ENCODE data around the gene HOXD11. TPM values are rescaled to one million over a fixed set of nuclear protein-coding genes. Genes with fewer than 3 reads are reported as not detected.
A peak's percentile ranks its signal among the peaks of the same experiment; 100 is the strongest.

The HOXD11 gene
- polyA plus RNA-seq, 1 donor from 2014 or later = not detected

DNA sequence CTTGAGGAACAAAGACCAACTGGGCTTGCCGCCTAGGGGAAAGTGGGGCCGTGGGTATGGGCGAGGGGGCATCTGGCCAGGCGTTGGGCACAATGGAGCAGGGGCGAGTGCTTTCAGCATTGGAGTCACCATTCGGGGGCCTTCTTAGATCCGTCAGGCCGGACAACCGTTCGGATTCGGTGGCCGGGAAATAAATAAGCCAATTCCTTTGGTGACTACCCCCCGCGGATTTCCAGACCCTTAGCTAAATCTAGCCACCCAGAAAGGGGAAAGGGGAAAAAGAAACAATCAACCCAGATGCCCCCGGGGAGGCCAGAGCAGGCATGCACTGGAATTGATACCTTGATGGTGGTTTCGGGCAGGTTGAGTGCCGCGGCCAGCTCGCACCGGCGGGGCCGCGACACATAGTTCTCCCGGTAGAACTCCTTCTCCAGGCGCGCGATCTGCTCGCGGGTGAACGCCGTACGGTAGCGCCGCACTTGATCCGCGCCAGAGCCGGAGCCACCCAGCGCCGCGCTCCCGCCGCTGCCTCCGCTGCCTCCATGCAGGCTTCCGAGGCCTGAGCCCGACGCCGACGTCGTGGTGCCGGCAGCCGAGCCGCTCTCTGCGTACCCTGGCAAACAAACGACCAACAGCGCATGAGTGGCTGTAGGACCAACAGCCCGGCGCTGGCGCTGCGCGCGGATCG is 25.1 kb upstream of the HOXD11 start:
- H3K4me3 ChIP-seq (ENCODE audit: low read length) = no peak overlapping the region

DNA sequence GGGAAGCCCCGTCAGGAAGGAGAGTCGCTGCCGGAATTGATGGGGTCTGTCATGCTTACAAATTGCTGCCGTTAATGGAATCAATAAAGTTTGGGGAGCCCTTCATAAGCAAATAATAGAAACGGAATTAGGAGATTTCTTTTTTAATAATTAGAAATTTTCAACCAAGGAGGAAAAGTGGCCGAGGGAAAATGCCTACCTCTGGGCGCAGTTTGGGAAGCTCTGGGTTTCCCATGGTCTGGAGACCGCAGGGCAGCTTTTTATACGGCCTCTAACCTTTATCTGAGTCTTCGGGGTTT is 24.6 kb upstream of the HOXD11 start:
- no peaks in the 10 kb centered on the region for H3F3A ChIP-seq (ENCODE audit: insufficient read depth, low read length, poor library complexity, severe bottlenecking)
- H2AFZ ChIP-seq (ENCODE audit: low read depth, low read length) = no peak overlapping the region
- no peak overlapping the region for H3K4me3 ChIP-seq (ENCODE audit: low read length)
- no peak overlapping the region for H3K27ac ChIP-seq (ENCODE audit: low read length)
- peaks cover 98% of the 10 kb centered on the region for H3K27me3 ChIP-seq (ENCODE audit: insufficient read depth, low read depth, low read length)
- no peak overlapping the region for H3K9ac ChIP-seq (ENCODE audit: low read length)
- no peaks in the 10 kb centered on the region for H3K9me2 ChIP-seq (ENCODE audit: insufficient read depth, low read length)
- H3K79me2 ChIP-seq (replicated peaks; ENCODE audit: insufficient read depth, low read length) = no peaks in the 10 kb centered on the region
- peaks cover 4% of the 10 kb centered on the region for H3K9me3 ChIP-seq (ENCODE audit: low read length)
- no peaks in the 10 kb centered on the region for H3K36me3 ChIP-seq (ENCODE audit: insufficient read depth, low read length)
- H4K20me1 ChIP-seq (ENCODE audit: insufficient read depth) = no peaks in the 10 kb centered on the region
- H3K4me2 ChIP-seq (ENCODE audit: low read length) = no peak overlapping the region
- no peak for TF ChIP-seq RAD21 (conservative IDR thresholded peaks at IDR 0.05)
- TF ChIP-seq SMC3 (conservative IDR thresholded peaks at IDR 0.05; ENCODE audit: poor library complexity) = no peak
- no peak for TF ChIP-seq EP300 (conservative IDR thresholded peaks at IDR 0.05; ENCODE audit: poor library complexity, severe bottlenecking)
- TF ChIP-seq POLR2AphosphoS5 (IDR thresholded peaks at IDR 0.05) = no peak
- no peak for TF ChIP-seq CTCF (IDR thresholded peaks at IDR 0.05; ENCODE audit: poor library complexity, severe bottlenecking)
- no peak for TF ChIP-seq MXI1 (conservative IDR thresholded peaks at IDR 0.05; ENCODE audit: poor library complexity, severe bottlenecking)
- no peak for TF ChIP-seq TAF1 (IDR thresholded peaks at IDR 0.05; ENCODE audit: low read depth)
- no peak for TF ChIP-seq EZH2 (IDR thresholded peaks at IDR 0.05; ENCODE audit: borderline replicate concordance, insufficient read depth, low read length, poor library complexity, severe bottlenecking)

More for the DNA sequence above, 25.1 kb upstream of the HOXD11 start:
- Histone ChIP-seq H3K27ac (ENCODE audit: low read length) (no peak overlapping the region), H3K27me3 (ENCODE audit: insufficient read depth, low read depth, low read length) (peaks cover 98% of the 10 kb centered on the region), H3K36me3 (ENCODE audit: insufficient read depth, low read length) (no peaks in the 10 kb centered on the region), H4K20me1 (ENCODE audit: insufficient read depth) (no peaks in the 10 kb centered on the region), H3K79me2 (replicated peaks; ENCODE audit: insufficient read depth, low read length) (no peaks in the 10 kb centered on the region), H3F3A (ENCODE audit: insufficient read depth, low read length, poor library complexity, severe bottlenecking) (no peaks in the 10 kb centered on the region), H3K9me2 (ENCODE audit: insufficient read depth, low read length) (no peaks in the 10 kb centered on the region), H2AFZ (ENCODE audit: low read depth, low read length) (no peak overlapping the region), H3K4me2 (ENCODE audit: low read length) (no peak overlapping the region), H3K9ac (ENCODE audit: low read length) (no peak overlapping the region), H3K9me3 (ENCODE audit: low read length) (peaks cover 4% of the 10 kb centered on the region)
- TF ChIP-seq SMC3 (conservative IDR thresholded peaks at IDR 0.05; ENCODE audit: poor library complexity) (no peak), MXI1 (conservative IDR thresholded peaks at IDR 0.05; ENCODE audit: poor library complexity, severe bottlenecking) (no peak), TAF1 (IDR thresholded peaks at IDR 0.05; ENCODE audit: low read depth) (no peak), EZH2 (IDR thresholded peaks at IDR 0.05; ENCODE audit: borderline replicate concordance, insufficient read depth, low read length, poor library complexity, severe bottlenecking) (peak; percentile 100), CTCF (IDR thresholded peaks at IDR 0.05; ENCODE audit: poor library complexity, severe bottlenecking) (no peak), POLR2AphosphoS5 (IDR thresholded peaks at IDR 0.05) (no peak), RAD21 (conservative IDR thresholded peaks at IDR 0.05) (no peak), REST (IDR thresholded peaks at IDR 0.05; ENCODE audit: borderline replicate concordance) (no peak)
